Measurements from ENCODE around the gene DNAAF5. TPM values are rescaled to one million over a fixed set of nuclear protein-coding genes. Genes with fewer than 3 reads are reported as not detected.
A peak's percentile ranks its signal among the peaks of the same experiment; 100 is the strongest.

The DNAAF5 gene
- polyA plus RNA-seq, 2 donors, result 7.8 to 14.6 TPM

- Histone ChIP-seq H3K27me3 (ENCODE audit: control insufficient read depth in 1 of 2, insufficient read depth in 2 of 2, low read length in 2 of 2) (no peaks in the 10 kb centered on the region), H3K27ac (ENCODE audit: low read depth in 2 of 2, low read length in 1 of 2) (no peak overlapping the region), H3K4me3 (ENCODE audit: low read depth in 1 of 2, low read length in 2 of 2) (no peak overlapping the region), H3K36me3 (ENCODE audit: control insufficient read depth in 2 of 2, insufficient read depth in 2 of 2, low read length in 1 of 2) (no peaks in the 10 kb centered on the region), H3K4me1 (ENCODE audit: control insufficient read depth in 2 of 2, insufficient read depth in 2 of 2, low read length in 1 of 2) (peaks cover 0 to 2% of the 10 kb centered on the region in 2 donors), H3K9me3 (ENCODE audit: control insufficient read depth in 2 of 2, insufficient read depth in 1 of 2, low read depth in 1 of 2, low read length in 1 of 2) (no peaks in the 10 kb centered on the region)
- 83 to 86% methylated on average over 13 of the region's 13 CpGs for WGBS, 2 donors
Measured at GRCh38 chr7:714251-714671, 12.2 kb upstream of the DNAAF5 start.

GRCh38 chr7:716222-716621, 10.3 kb upstream of the DNAAF5 start:
- Histone ChIP-seq H3K9me3 (ENCODE audit: control insufficient read depth in 2 of 2, insufficient read depth in 1 of 2, low read depth in 1 of 2, low read length in 1 of 2) (no peaks in the 10 kb centered on the region), H3K27me3 (ENCODE audit: control insufficient read depth in 1 of 2, insufficient read depth in 2 of 2, low read length in 2 of 2) (no peaks in the 10 kb centered on the region), H3K4me1 (ENCODE audit: control insufficient read depth in 2 of 2, insufficient read depth in 2 of 2, low read length in 1 of 2) (peaks cover 0 to 2% of the 10 kb centered on the region in 2 donors), H3K36me3 (ENCODE audit: control insufficient read depth in 2 of 2, insufficient read depth in 2 of 2, low read length in 1 of 2) (no peaks in the 10 kb centered on the region), H3K27ac (ENCODE audit: low read depth in 2 of 2, low read length in 1 of 2) (no peak overlapping the region), H3K4me3 (ENCODE audit: low read depth in 1 of 2, low read length in 2 of 2) (no peak overlapping the region)
- 69 to 73% methylated on average over 10 of the region's 10 CpGs for WGBS, 2 donors

GRCh38 chr7:716636-717035, 9.9 kb upstream of the DNAAF5 start:
- H3K27ac ChIP-seq (ENCODE audit: low read depth in 2 of 2, low read length in 1 of 2), result no peak overlapping the region
- 86 to 90% methylated on average over 11 of the region's 11 CpGs for WGBS, 2 donors
- peaks cover 0 to 2% of the 10 kb centered on the region in 2 donors for H3K4me1 ChIP-seq (ENCODE audit: control insufficient read depth in 2 of 2, insufficient read depth in 2 of 2, low read length in 1 of 2)

GRCh38 chr7:721619-722248, 4.8 kb upstream of the DNAAF5 start:
- Histone ChIP-seq H3K4me3 (ENCODE audit: low read depth in 1 of 2, low read length in 2 of 2) (no peak overlapping the region), H3K4me1 (ENCODE audit: control insufficient read depth in 2 of 2, insufficient read depth in 2 of 2, low read length in 1 of 2) (peaks cover 5 to 7% of the 10 kb centered on the region in 2 donors), H3K36me3 (ENCODE audit: control insufficient read depth in 2 of 2, insufficient read depth in 2 of 2, low read length in 1 of 2) (no peaks in the 10 kb centered on the region), H3K9me3 (ENCODE audit: control insufficient read depth in 2 of 2, insufficient read depth in 1 of 2, low read depth in 1 of 2, low read length in 1 of 2) (no peaks in the 10 kb centered on the region), H3K27ac (ENCODE audit: low read depth in 2 of 2, low read length in 1 of 2) (no peak overlapping the region), H3K27me3 (ENCODE audit: control insufficient read depth in 1 of 2, insufficient read depth in 2 of 2, low read length in 2 of 2) (no peaks in the 10 kb centered on the region)
- 97 to 98% methylated on average over 5 of the region's 5 CpGs for WGBS, 2 donors

More at GRCh38 chr7:716636-717035, 9.9 kb upstream of the DNAAF5 start:
- Histone ChIP-seq H3K27me3 (ENCODE audit: control insufficient read depth in 1 of 2, insufficient read depth in 2 of 2, low read length in 2 of 2) (no peaks in the 10 kb centered on the region), H3K4me3 (ENCODE audit: low read depth in 1 of 2, low read length in 2 of 2) (no peak overlapping the region), H3K9me3 (ENCODE audit: control insufficient read depth in 2 of 2, insufficient read depth in 1 of 2, low read depth in 1 of 2, low read length in 1 of 2) (no peaks in the 10 kb centered on the region), H3K36me3 (ENCODE audit: control insufficient read depth in 2 of 2, insufficient read depth in 2 of 2, low read length in 1 of 2) (no peaks in the 10 kb centered on the region)

GRCh38 chr7:723541-723940, 3.0 kb upstream of the DNAAF5 start:
- H3K36me3 ChIP-seq (ENCODE audit: control insufficient read depth in 2 of 2, insufficient read depth in 2 of 2, low read length in 1 of 2), result no peaks in the 10 kb centered on the region
- no peak overlapping the region for H3K27ac ChIP-seq (ENCODE audit: low read depth in 2 of 2, low read length in 1 of 2)
- H3K4me3 ChIP-seq (ENCODE audit: low read depth in 1 of 2, low read length in 2 of 2), result no peak overlapping the region
- 98% methylated on average over 9 of the region's 9 CpGs for WGBS, 2 donors
- H3K9me3 ChIP-seq (ENCODE audit: control insufficient read depth in 2 of 2, insufficient read depth in 1 of 2, low read depth in 1 of 2, low read length in 1 of 2), result no peaks in the 10 kb centered on the region
- H3K27me3 ChIP-seq (ENCODE audit: control insufficient read depth in 1 of 2, insufficient read depth in 2 of 2, low read length in 2 of 2), result no peaks in the 10 kb centered on the region
- H3K4me1 ChIP-seq (ENCODE audit: control insufficient read depth in 2 of 2, insufficient read depth in 2 of 2, low read length in 1 of 2), result peaks cover 5 to 10% of the 10 kb centered on the region in 2 donors

GRCh38 chr7:724298-724697, 2.2 kb upstream of the DNAAF5 start:
- WGBS, 2 donors, result 88 to 93% methylated on average over 7 of the region's 7 CpGs
- Histone ChIP-seq H3K4me1 (ENCODE audit: control insufficient read depth in 2 of 2, insufficient read depth in 2 of 2, low read length in 1 of 2) (peaks cover 5 to 10% of the 10 kb centered on the region in 2 donors), H3K36me3 (ENCODE audit: control insufficient read depth in 2 of 2, insufficient read depth in 2 of 2, low read length in 1 of 2) (peaks cover 0 to under 1% of the 10 kb centered on the region in 2 donors), H3K27ac (ENCODE audit: low read depth in 2 of 2, low read length in 1 of 2) (no peak overlapping the region), H3K27me3 (ENCODE audit: control insufficient read depth in 1 of 2, insufficient read depth in 2 of 2, low read length in 2 of 2) (no peaks in the 10 kb centered on the region), H3K9me3 (ENCODE audit: control insufficient read depth in 2 of 2, insufficient read depth in 1 of 2, low read depth in 1 of 2, low read length in 1 of 2) (no peaks in the 10 kb centered on the region), H3K4me3 (ENCODE audit: low read depth in 1 of 2, low read length in 2 of 2) (no peak overlapping the region)

GRCh38 chr7:725223-726005, 1.1 kb upstream of the DNAAF5 start:
- WGBS, 2 donors, result 84 to 92% methylated on average over 8 of the region's 8 CpGs
- Histone ChIP-seq H3K27ac (ENCODE audit: low read depth in 2 of 2, low read length in 1 of 2) (peak overlapping the region in 1 of 2 donors; percentile 32), H3K4me3 (ENCODE audit: low read depth in 1 of 2, low read length in 2 of 2) (peak overlapping the region; percentile 86 to 93), H3K9me3 (ENCODE audit: control insufficient read depth in 2 of 2, insufficient read depth in 1 of 2, low read depth in 1 of 2, low read length in 1 of 2) (no peaks in the 10 kb centered on the region), H3K4me1 (ENCODE audit: control insufficient read depth in 2 of 2, insufficient read depth in 2 of 2, low read length in 1 of 2) (peaks cover 5 to 10% of the 10 kb centered on the region in 2 donors), H3K36me3 (ENCODE audit: control insufficient read depth in 2 of 2, insufficient read depth in 2 of 2, low read length in 1 of 2) (peaks cover 0 to 6% of the 10 kb centered on the region in 2 donors), H3K27me3 (ENCODE audit: control insufficient read depth in 1 of 2, insufficient read depth in 2 of 2, low read length in 2 of 2) (no peaks in the 10 kb centered on the region)

GRCh38 chr7:726854-727103, 280 bp downstream of the DNAAF5 start:
- Histone ChIP-seq H3K4me1 (ENCODE audit: control insufficient read depth in 2 of 2, insufficient read depth in 2 of 2, low read length in 1 of 2) (peaks cover 5 to 10% of the 10 kb centered on the region in 2 donors), H3K27ac (ENCODE audit: low read depth in 2 of 2, low read length in 1 of 2) (peak overlapping the region in 1 of 2 donors; percentile 50), H3K9me3 (ENCODE audit: control insufficient read depth in 2 of 2, insufficient read depth in 1 of 2, low read depth in 1 of 2, low read length in 1 of 2) (no peaks in the 10 kb centered on the region), H3K4me3 (ENCODE audit: low read depth in 1 of 2, low read length in 2 of 2) (peak overlapping the region; percentile 86 to 93), H3K36me3 (ENCODE audit: control insufficient read depth in 2 of 2, insufficient read depth in 2 of 2, low read length in 1 of 2) (peaks cover 0 to 12% of the 10 kb centered on the region in 2 donors), H3K27me3 (ENCODE audit: control insufficient read depth in 1 of 2, insufficient read depth in 2 of 2, low read length in 2 of 2) (no peaks in the 10 kb centered on the region)
- 0% methylated on average over 13 to 39 of the region's 39 CpGs for WGBS, 2 donors

GRCh38 chr7:727104-727805, 756 bp downstream of the DNAAF5 start, which contains the start of gene PRKAR1B:
PRKAR1B (minus strand) TSS chr7:727281; CDS start chr7:711505, 15,776 bp downstream.
- peak within 1 kb of the TSS; percentile 86 to 93 for H3K4me3 ChIP-seq (ENCODE audit: low read depth in 1 of 2, low read length in 2 of 2)
- H3K9me3 ChIP-seq (ENCODE audit: control insufficient read depth in 2 of 2, insufficient read depth in 1 of 2, low read depth in 1 of 2, low read length in 1 of 2), result no peaks in the 10 kb centered on the region
- WGBS, 2 donors, result 1 to 2% methylated on average over 24 to 66 of the region's 66 CpGs
- H3K27me3 ChIP-seq (ENCODE audit: control insufficient read depth in 1 of 2, insufficient read depth in 2 of 2, low read length in 2 of 2), result no peaks in the 10 kb centered on the region
- H3K36me3 ChIP-seq (ENCODE audit: control insufficient read depth in 2 of 2, insufficient read depth in 2 of 2, low read length in 1 of 2), result peaks cover 0 to 17% of the 10 kb centered on the region in 2 donors
- H3K27ac ChIP-seq (ENCODE audit: low read depth in 2 of 2, low read length in 1 of 2), result peak within 1 kb of the TSS; percentile 62 to 79
- H3K4me1 ChIP-seq (ENCODE audit: control insufficient read depth in 2 of 2, insufficient read depth in 2 of 2, low read length in 1 of 2), result peaks cover 5 to 11% of the 10 kb centered on the region in 2 donors

All from esophagus (tissue), 2 donors.